ENCODE results near the gene MYORG.

MYORG gene

GRCh38 chr9:34385561-34386230 is 9.0 kb upstream of the MYORG start:
- Histone ChIP-seq H3K27me3 (ENCODE audit: control insufficient read depth in 1 of 2, insufficient read depth in 2 of 2, low read length in 2 of 2) (no peaks in the 10 kb centered on the region), H3K4me1 (ENCODE audit: control insufficient read depth in 1 of 2, insufficient read depth in 2 of 2, low read length in 2 of 2) (peaks cover 6 to 12% of the 10 kb centered on the region in 2 donors), H3K36me3 (ENCODE audit: control insufficient read depth in 1 of 2, insufficient read depth in 2 of 2, low read length in 2 of 2) (no peaks in the 10 kb centered on the region), H3K9ac (ENCODE audit: low read depth in 1 of 2, low read length in 2 of 2) (no peak overlapping the region), H3K27ac (ENCODE audit: low read depth, low read length) (no peak overlapping the region), H3K4me3 (ENCODE audit: low read depth in 1 of 2, low read length in 2 of 2) (no peak overlapping the region), H3K9me3 (ENCODE audit: control insufficient read depth in 1 of 2, low read length in 2 of 2) (no peaks in the 10 kb centered on the region)

GRCh38 chr9:34384368-34385165 is 7.9 kb upstream of the MYORG start:
- Histone ChIP-seq H3K9ac (ENCODE audit: low read depth in 1 of 2, low read length in 2 of 2) (no peak overlapping the region), H3K27me3 (ENCODE audit: control insufficient read depth in 1 of 2, insufficient read depth in 2 of 2, low read length in 2 of 2) (no peaks in the 10 kb centered on the region), H3K27ac (ENCODE audit: low read depth, low read length) (no peak overlapping the region), H3K36me3 (ENCODE audit: control insufficient read depth in 1 of 2, insufficient read depth in 2 of 2, low read length in 2 of 2) (no peaks in the 10 kb centered on the region), H3K9me3 (ENCODE audit: control insufficient read depth in 1 of 2, low read length in 2 of 2) (no peaks in the 10 kb centered on the region), H3K4me1 (ENCODE audit: control insufficient read depth in 1 of 2, insufficient read depth in 2 of 2, low read length in 2 of 2) (peaks cover 17 to 22% of the 10 kb centered on the region in 2 donors), H3K4me3 (ENCODE audit: low read depth in 1 of 2, low read length in 2 of 2) (no peak overlapping the region)

- Histone ChIP-seq H3K27me3 (ENCODE audit: control insufficient read depth in 1 of 2, insufficient read depth in 2 of 2, low read length in 2 of 2) (no peaks in the 10 kb centered on the region), H3K9me3 (ENCODE audit: control insufficient read depth in 1 of 2, low read length in 2 of 2) (no peaks in the 10 kb centered on the region), H3K36me3 (ENCODE audit: control insufficient read depth in 1 of 2, insufficient read depth in 2 of 2, low read length in 2 of 2) (no peaks in the 10 kb centered on the region), H3K4me3 (ENCODE audit: low read depth in 1 of 2, low read length in 2 of 2) (no peak overlapping the region), H3K4me1 (ENCODE audit: control insufficient read depth in 1 of 2, insufficient read depth in 2 of 2, low read length in 2 of 2) (peaks cover 23 to 27% of the 10 kb centered on the region in 2 donors), H3K9ac (ENCODE audit: low read depth in 1 of 2, low read length in 2 of 2) (no peak overlapping the region), H3K27ac (ENCODE audit: low read depth, low read length) (no peak overlapping the region)
Measured at GRCh38 chr9:34383904-34384303, 7.2 kb upstream of the MYORG start.

GRCh38 chr9:34382879-34383278 is 6.2 kb upstream of the MYORG start:
- Histone ChIP-seq H3K27ac (ENCODE audit: low read depth, low read length) (no peak overlapping the region), H3K4me1 (ENCODE audit: control insufficient read depth in 1 of 2, insufficient read depth in 2 of 2, low read length in 2 of 2) (peaks cover 28 to 32% of the 10 kb centered on the region in 2 donors), H3K27me3 (ENCODE audit: control insufficient read depth in 1 of 2, insufficient read depth in 2 of 2, low read length in 2 of 2) (no peaks in the 10 kb centered on the region), H3K36me3 (ENCODE audit: control insufficient read depth in 1 of 2, insufficient read depth in 2 of 2, low read length in 2 of 2) (no peaks in the 10 kb centered on the region), H3K9ac (ENCODE audit: low read depth in 1 of 2, low read length in 2 of 2) (no peak overlapping the region), H3K9me3 (ENCODE audit: control insufficient read depth in 1 of 2, low read length in 2 of 2) (no peaks in the 10 kb centered on the region), H3K4me3 (ENCODE audit: low read depth in 1 of 2, low read length in 2 of 2) (no peak overlapping the region)

GRCh38 chr9:34382054-34382453 is 5.4 kb upstream of the MYORG start:
- H3K27ac ChIP-seq (ENCODE audit: low read depth, low read length) = no peak overlapping the region
- H3K4me3 ChIP-seq (ENCODE audit: low read depth in 1 of 2, low read length in 2 of 2) = no peak overlapping the region

GRCh38 chr9:34381323-34381722 is 4.6 kb upstream of the MYORG start:
- Histone ChIP-seq H3K4me1 (ENCODE audit: control insufficient read depth in 1 of 2, insufficient read depth in 2 of 2, low read length in 2 of 2) (peaks cover 28 to 38% of the 10 kb centered on the region in 2 donors), H3K36me3 (ENCODE audit: control insufficient read depth in 1 of 2, insufficient read depth in 2 of 2, low read length in 2 of 2) (no peaks in the 10 kb centered on the region), H3K27me3 (ENCODE audit: control insufficient read depth in 1 of 2, insufficient read depth in 2 of 2, low read length in 2 of 2) (no peaks in the 10 kb centered on the region), H3K27ac (ENCODE audit: low read depth, low read length) (no peak overlapping the region), H3K9me3 (ENCODE audit: control insufficient read depth in 1 of 2, low read length in 2 of 2) (no peaks in the 10 kb centered on the region), H3K4me3 (ENCODE audit: low read depth in 1 of 2, low read length in 2 of 2) (peak overlapping the region; percentile 83 to 84), H3K9ac (ENCODE audit: low read depth in 1 of 2, low read length in 2 of 2) (peak overlapping the region; percentile 65 to 69)

More at GRCh38 chr9:34382054-34382453, 5.4 kb upstream of the MYORG start:
- H3K4me1 ChIP-seq (ENCODE audit: control insufficient read depth in 1 of 2, insufficient read depth in 2 of 2, low read length in 2 of 2) = peaks cover 28 to 36% of the 10 kb centered on the region in 2 donors
- no peak overlapping the region for H3K9ac ChIP-seq (ENCODE audit: low read depth in 1 of 2, low read length in 2 of 2)
- H3K36me3 ChIP-seq (ENCODE audit: control insufficient read depth in 1 of 2, insufficient read depth in 2 of 2, low read length in 2 of 2) = no peaks in the 10 kb centered on the region
- no peaks in the 10 kb centered on the region for H3K9me3 ChIP-seq (ENCODE audit: control insufficient read depth in 1 of 2, low read length in 2 of 2)
- H3K27me3 ChIP-seq (ENCODE audit: control insufficient read depth in 1 of 2, insufficient read depth in 2 of 2, low read length in 2 of 2) = no peaks in the 10 kb centered on the region

- no peaks in the 10 kb centered on the region for H3K36me3 ChIP-seq (ENCODE audit: control insufficient read depth in 1 of 2, insufficient read depth in 2 of 2, low read length in 2 of 2)
- no peaks in the 10 kb centered on the region for H3K27me3 ChIP-seq (ENCODE audit: control insufficient read depth in 1 of 2, insufficient read depth in 2 of 2, low read length in 2 of 2)
- peaks cover 28 to 44% of the 10 kb centered on the region in 2 donors for H3K4me1 ChIP-seq (ENCODE audit: control insufficient read depth in 1 of 2, insufficient read depth in 2 of 2, low read length in 2 of 2)
- H3K9me3 ChIP-seq (ENCODE audit: control insufficient read depth in 1 of 2, low read length in 2 of 2) = no peaks in the 10 kb centered on the region
- H3K27ac ChIP-seq (ENCODE audit: low read depth, low read length) = peak overlapping the region; percentile 61
- H3K4me3 ChIP-seq (ENCODE audit: low read depth in 1 of 2, low read length in 2 of 2) = peak overlapping the region; percentile 83 to 84
- peak overlapping the region; percentile 66 to 69 for H3K9ac ChIP-seq (ENCODE audit: low read depth in 1 of 2, low read length in 2 of 2)
Measured at GRCh38 chr9:34380511-34381315, 4.0 kb upstream of the MYORG start.

GRCh38 chr9:34380034-34380510 is 3.4 kb upstream of the MYORG start:
- peak overlapping the region; percentile 13 for H3K27ac ChIP-seq (ENCODE audit: low read depth, low read length)
- no peaks in the 10 kb centered on the region for H3K9me3 ChIP-seq (ENCODE audit: control insufficient read depth in 1 of 2, low read length in 2 of 2)
- H3K9ac ChIP-seq (ENCODE audit: low read depth in 1 of 2, low read length in 2 of 2) = peak overlapping the region; percentile 44 to 66
- peaks cover 34 to 48% of the 10 kb centered on the region in 2 donors for H3K4me1 ChIP-seq (ENCODE audit: control insufficient read depth in 1 of 2, insufficient read depth in 2 of 2, low read length in 2 of 2)
- peak overlapping the region; percentile 76 to 84 for H3K4me3 ChIP-seq (ENCODE audit: low read depth in 1 of 2, low read length in 2 of 2)
- no peaks in the 10 kb centered on the region for H3K27me3 ChIP-seq (ENCODE audit: control insufficient read depth in 1 of 2, insufficient read depth in 2 of 2, low read length in 2 of 2)
- H3K36me3 ChIP-seq (ENCODE audit: control insufficient read depth in 1 of 2, insufficient read depth in 2 of 2, low read length in 2 of 2) = no peaks in the 10 kb centered on the region

- no peaks in the 10 kb centered on the region for H3K9me3 ChIP-seq (ENCODE audit: control insufficient read depth in 1 of 2, low read length in 2 of 2)
- H3K27me3 ChIP-seq (ENCODE audit: control insufficient read depth in 1 of 2, insufficient read depth in 2 of 2, low read length in 2 of 2) = no peaks in the 10 kb centered on the region
- H3K9ac ChIP-seq (ENCODE audit: low read depth in 1 of 2, low read length in 2 of 2) = peak overlapping the region; percentile 44 to 66
- H3K27ac ChIP-seq (ENCODE audit: low read depth, low read length) = no peak overlapping the region
- H3K4me1 ChIP-seq (ENCODE audit: control insufficient read depth in 1 of 2, insufficient read depth in 2 of 2, low read length in 2 of 2) = peaks cover 35 to 48% of the 10 kb centered on the region in 2 donors
- peak overlapping the region; percentile 76 to 84 for H3K4me3 ChIP-seq (ENCODE audit: low read depth in 1 of 2, low read length in 2 of 2)
- H3K36me3 ChIP-seq (ENCODE audit: control insufficient read depth in 1 of 2, insufficient read depth in 2 of 2, low read length in 2 of 2) = no peaks in the 10 kb centered on the region
Measured at GRCh38 chr9:34379334-34380033, 2.8 kb upstream of the MYORG start.
